ENCODE results near the gene FPR3.

- TF ChIP-seq, protein P1, sequence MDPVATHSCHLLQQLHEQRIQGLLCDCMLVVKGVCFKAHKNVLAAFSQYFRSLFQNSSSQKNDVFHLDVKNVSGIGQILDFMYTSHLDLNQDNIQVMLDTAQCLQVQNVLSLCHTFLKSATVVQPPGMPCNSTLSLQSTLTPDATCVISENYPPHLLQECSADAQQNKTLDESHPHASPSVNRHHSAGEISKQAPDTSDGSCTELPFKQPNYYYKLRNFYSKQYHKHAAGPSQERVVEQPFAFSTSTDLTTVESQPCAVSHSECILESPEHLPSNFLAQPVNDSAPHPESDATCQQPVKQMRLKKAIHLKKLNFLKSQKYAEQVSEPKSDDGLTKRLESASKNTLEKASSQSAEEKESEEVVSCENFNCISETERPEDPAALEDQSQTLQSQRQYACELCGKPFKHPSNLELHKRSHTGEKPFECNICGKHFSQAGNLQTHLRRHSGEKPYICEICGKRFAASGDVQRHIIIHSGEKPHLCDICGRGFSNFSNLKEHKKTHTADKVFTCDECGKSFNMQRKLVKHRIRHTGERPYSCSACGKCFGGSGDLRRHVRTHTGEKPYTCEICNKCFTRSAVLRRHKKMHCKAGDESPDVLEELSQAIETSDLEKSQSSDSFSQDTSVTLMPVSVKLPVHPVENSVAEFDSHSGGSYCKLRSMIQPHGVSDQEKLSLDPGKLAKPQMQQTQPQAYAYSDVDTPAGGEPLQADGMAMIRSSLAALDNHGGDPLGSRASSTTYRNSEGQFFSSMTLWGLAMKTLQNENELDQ (CRISPR knock-in tag; IDR thresholded peaks at IDR 0.05; ENCODE audit: borderline replicate concordance), result no peak
- TF ChIP-seq SIN3B (IDR thresholded peaks at IDR 0.05; ENCODE audit: low read depth) (no peak), CBX8 (IDR thresholded peaks at IDR 0.05; ENCODE audit: borderline replicate concordance, extremely low read depth, low read depth, low read length, poor library complexity, severe bottlenecking) (no peak), RAD21 (CRISPR knock-in tag; conservative IDR thresholded peaks at IDR 0.05 in 1 of 2, IDR thresholded peaks at IDR 0.05 in 1 of 2) (no peak), ZNF165 (CRISPR knock-in tag; IDR thresholded peaks at IDR 0.05; ENCODE audit: borderline replicate concordance) (no peak), POLR2A (conservative IDR thresholded peaks at IDR 0.05) (no peak), L3MBTL2 (IDR thresholded peaks at IDR 0.05) (peak; percentile 50; the same call in 1 of the 2 replicates)
- TF ChIP-seq, protein P2, sequence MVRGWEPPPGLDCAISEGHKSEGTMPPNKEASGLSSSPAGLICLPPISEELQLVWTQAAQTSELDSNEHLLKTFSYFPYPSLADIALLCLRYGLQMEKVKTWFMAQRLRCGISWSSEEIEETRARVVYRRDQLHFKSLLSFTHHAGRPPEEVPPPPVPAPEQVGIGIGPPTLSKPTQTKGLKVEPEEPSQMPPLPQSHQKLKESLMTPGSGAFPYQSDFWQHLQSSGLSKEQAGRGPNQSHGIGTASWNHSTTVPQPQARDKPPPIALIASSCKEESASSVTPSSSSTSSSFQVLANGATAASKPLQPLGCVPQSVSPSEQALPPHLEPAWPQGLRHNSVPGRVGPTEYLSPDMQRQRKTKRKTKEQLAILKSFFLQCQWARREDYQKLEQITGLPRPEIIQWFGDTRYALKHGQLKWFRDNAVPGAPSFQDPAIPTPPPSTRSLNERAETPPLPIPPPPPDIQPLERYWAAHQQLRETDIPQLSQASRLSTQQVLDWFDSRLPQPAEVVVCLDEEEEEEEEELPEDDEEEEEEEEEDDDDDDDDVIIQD (CRISPR knock-in tag; IDR thresholded peaks at IDR 0.05), result no peak
Observed at GRCh38 chr19:51784922-51785690, 9.9 kb upstream of the FPR3 start.
